ENCODE data around the gene ZNF280D.

DNA sequence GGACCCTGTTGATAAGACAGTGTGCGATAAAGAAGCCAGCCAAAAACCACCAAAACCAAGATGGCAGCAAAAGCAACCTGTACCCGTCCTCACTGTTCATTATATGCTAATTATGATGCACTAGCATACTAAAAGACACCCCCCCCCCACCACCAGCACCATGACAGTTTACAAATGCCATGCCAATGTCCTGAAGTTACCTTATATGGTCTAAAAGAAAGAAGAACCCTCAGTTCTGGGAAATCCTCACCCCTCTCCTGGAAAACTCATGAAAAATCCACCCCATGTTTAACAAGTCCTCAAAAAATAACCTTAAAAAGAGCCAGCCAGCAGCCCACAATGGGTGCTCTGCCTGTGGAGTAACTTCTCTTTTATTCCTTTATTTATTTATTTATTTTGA lies 48.4 kb upstream of the ZNF280D start:
- TF ChIP-seq, protein P1, sequence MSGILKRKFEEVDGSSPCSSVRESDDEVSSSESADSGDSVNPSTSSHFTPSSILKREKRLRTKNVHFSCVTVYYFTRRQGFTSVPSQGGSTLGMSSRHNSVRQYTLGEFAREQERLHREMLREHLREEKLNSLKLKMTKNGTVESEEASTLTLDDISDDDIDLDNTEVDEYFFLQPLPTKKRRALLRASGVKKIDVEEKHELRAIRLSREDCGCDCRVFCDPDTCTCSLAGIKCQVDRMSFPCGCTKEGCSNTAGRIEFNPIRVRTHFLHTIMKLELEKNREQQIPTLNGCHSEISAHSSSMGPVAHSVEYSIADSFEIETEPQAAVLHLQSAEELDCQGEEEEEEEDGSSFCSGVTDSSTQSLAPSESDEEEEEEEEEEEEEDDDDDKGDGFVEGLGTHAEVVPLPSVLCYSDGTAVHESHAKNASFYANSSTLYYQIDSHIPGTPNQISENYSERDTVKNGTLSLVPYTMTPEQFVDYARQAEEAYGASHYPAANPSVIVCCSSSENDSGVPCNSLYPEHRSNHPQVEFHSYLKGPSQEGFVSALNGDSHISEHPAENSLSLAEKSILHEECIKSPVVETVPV (CRISPR knock-in tag; IDR thresholded peaks at IDR 0.05), result no peak
- TF ChIP-seq ARNTL (CRISPR knock-in tag; IDR thresholded peaks at IDR 0.05; ENCODE audit: borderline replicate concordance, low read depth) (no peak), BACH2 (CRISPR knock-in tag; IDR thresholded peaks at IDR 0.05; ENCODE audit: borderline replicate concordance) (no peak), PPARA (CRISPR knock-in tag; IDR thresholded peaks at IDR 0.05; ENCODE audit: borderline replicate concordance) (no peak), ESRRG (CRISPR knock-in tag; IDR thresholded peaks at IDR 0.05) (no peak)
- TF ChIP-seq, protein P2, sequence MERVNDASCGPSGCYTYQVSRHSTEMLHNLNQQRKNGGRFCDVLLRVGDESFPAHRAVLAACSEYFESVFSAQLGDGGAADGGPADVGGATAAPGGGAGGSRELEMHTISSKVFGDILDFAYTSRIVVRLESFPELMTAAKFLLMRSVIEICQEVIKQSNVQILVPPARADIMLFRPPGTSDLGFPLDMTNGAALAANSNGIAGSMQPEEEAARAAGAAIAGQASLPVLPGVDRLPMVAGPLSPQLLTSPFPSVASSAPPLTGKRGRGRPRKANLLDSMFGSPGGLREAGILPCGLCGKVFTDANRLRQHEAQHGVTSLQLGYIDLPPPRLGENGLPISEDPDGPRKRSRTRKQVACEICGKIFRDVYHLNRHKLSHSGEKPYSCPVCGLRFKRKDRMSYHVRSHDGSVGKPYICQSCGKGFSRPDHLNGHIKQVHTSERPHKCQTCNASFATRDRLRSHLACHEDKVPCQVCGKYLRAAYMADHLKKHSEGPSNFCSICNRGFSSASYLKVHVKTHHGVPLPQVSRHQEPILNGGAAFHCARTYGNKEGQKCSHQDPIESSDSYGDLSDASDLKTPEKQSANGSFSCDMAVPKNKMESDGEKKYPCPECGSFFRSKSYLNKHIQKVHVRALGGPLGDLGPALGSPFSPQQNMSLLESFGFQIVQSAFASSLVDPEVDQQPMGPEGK (CRISPR knock-in tag; IDR thresholded peaks at IDR 0.05; ENCODE audit: borderline replicate concordance), result no peak
- TF ChIP-seq, protein P3, sequence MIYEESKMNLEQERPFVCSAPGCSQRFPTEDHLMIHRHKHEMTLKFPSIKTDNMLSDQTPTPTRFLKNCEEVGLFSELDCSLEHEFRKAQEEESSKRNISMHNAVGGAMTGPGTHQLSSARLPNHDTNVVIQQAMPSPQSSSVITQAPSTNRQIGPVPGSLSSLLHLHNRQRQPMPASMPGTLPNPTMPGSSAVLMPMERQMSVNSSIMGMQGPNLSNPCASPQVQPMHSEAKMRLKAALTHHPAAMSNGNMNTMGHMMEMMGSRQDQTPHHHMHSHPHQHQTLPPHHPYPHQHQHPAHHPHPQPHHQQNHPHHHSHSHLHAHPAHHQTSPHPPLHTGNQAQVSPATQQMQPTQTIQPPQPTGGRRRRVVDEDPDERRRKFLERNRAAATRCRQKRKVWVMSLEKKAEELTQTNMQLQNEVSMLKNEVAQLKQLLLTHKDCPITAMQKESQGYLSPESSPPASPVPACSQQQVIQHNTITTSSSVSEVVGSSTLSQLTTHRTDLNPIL (CRISPR knock-in tag; IDR thresholded peaks at IDR 0.05; ENCODE audit: low read depth), result no peak
- TF ChIP-seq, protein P4, sequence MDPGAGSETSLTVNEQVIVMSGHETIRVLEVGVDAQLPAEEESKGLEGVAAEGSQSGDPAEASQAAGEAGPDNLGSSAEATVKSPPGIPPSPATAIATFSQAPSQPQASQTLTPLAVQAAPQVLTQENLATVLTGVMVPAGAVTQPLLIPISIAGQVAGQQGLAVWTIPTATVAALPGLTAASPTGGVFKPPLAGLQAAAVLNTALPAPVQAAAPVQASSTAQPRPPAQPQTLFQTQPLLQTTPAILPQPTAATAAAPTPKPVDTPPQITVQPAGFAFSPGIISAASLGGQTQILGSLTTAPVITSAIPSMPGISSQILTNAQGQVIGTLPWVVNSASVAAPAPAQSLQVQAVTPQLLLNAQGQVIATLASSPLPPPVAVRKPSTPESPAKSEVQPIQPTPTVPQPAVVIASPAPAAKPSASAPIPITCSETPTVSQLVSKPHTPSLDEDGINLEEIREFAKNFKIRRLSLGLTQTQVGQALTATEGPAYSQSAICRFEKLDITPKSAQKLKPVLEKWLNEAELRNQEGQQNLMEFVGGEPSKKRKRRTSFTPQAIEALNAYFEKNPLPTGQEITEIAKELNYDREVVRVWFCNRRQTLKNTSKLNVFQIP (CRISPR knock-in tag; IDR thresholded peaks at IDR 0.05; ENCODE audit: borderline replicate concordance, low read depth), result no peak
